GM12873 (cell line): ENCODE data around the gene MCFD2.

Experiments used
- TF ChIP-seq, protein P1 (sequence below): IDR thresholded peaks from 2 replicates; pipeline ENCODE4 v1.5.1; 2012; ENCODE audit warnings: low read depth, mild to moderate bottlenecking, moderate library complexity, low read length, control low read depth; ENCODE audit not compliant: insufficient read depth; ENCODE audit errors: missing control alignments

MCFD2 gene

DNA sequence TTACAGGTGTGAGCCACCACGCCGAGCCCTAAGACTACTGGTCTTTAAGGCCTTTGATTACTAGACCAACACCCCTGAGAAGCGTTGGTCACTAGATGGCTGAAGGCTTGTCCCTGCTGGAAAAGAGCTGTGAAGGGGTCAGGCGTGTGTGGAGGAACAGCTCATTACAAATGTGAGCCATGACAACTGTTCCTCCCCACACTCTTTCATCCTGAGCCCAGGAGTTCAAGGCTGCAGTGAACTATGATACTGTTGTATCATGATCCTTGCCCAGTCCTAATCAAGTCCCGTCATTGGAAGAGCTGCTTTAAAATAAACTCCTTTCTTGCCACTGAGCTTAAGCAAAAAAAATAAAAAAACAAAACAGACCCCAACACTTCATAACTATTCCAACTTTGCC lies 19.5 kb upstream of the MCFD2 start:
- TF ChIP-seq, protein P1, sequence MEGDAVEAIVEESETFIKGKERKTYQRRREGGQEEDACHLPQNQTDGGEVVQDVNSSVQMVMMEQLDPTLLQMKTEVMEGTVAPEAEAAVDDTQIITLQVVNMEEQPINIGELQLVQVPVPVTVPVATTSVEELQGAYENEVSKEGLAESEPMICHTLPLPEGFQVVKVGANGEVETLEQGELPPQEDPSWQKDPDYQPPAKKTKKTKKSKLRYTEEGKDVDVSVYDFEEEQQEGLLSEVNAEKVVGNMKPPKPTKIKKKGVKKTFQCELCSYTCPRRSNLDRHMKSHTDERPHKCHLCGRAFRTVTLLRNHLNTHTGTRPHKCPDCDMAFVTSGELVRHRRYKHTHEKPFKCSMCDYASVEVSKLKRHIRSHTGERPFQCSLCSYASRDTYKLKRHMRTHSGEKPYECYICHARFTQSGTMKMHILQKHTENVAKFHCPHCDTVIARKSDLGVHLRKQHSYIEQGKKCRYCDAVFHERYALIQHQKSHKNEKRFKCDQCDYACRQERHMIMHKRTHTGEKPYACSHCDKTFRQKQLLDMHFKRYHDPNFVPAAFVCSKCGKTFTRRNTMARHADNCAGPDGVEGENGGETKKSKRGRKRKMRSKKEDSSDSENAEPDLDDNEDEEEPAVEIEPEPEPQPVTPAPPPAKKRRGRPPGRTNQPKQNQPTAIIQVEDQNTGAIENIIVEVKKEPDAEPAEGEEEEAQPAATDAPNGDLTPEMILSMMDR: no peak

DNA sequence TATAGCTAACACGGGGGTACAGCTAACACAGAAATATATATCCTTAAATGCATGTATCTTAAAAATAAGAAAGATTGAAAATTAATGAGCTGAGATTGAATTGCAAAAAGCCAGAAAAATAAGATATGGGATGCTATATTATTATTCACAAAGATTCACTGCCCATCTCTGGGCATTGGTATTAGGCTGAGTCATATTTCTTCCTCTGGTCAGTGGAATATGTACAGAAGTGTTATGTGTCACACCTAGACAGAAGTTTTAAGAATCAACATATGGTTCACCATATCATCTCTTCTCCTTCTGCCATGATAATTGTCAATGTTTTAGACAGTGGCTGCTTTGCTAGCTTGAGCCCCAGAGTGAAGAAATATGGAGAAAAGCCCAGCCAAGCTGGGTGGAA lies 14.0 kb upstream of the MCFD2 start:
- TF ChIP-seq, protein P1: no peak

DNA sequence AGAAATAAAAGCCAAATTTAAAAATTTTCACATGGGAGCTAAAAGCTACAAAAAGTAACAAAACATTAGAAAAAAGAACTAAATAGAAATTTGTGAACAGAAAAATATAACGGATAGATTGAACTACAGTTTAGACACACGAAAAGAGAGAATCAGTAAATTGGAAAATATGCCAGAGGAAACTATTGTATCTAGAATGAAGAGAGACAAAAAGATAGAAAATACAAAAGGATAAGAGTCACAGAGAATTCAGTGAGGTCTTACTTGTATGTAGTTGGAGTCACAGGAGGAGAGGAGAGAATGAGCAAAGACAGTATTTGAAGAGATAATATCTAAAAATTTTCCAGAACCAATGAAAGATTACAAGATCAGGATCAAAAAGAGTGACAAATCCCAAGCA lies 11.3 kb upstream of the MCFD2 start:
- TF ChIP-seq, protein P1: no peak

DNA sequence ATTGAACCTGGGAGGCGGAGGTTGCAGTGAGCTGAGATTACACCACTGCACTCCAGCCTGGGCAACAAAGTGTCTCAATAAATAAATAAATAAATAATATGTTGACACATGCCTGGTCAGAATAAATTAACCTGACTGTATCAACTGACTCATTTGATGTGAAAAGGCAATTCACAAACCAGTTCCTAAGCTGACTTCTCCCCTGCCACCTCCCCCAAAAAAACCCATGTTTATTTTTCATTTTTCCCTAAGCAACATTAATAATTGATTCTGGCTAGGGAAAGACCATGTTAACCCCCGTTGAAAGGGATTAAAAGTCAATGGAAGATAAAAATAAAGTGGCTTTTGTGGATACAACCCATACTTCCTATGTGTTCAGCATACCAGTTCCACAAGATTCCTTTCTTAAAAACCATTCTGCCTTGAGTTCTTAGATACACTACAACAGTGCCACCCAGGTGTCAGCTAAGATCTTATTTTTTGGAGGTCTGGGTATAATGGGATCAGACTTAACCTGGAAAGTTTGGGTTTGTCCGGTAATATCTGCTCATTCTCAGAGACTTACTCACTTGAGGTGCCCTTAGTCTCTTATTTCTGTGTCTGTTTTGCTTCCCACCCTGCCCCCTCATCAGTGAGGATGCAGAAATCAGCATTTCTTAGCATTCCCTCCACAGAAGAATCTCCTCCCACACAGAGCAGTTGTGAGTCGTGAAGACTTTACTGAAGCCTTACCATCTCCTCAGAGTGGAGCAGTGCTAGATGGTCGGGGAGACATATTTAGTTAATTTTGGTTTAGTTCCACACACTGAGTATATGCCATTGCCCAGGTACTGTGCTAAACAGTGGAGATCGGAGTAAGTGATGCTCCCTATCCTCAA lies 10.1 kb upstream of the MCFD2 start:
- TF ChIP-seq, protein P1: no peak

DNA sequence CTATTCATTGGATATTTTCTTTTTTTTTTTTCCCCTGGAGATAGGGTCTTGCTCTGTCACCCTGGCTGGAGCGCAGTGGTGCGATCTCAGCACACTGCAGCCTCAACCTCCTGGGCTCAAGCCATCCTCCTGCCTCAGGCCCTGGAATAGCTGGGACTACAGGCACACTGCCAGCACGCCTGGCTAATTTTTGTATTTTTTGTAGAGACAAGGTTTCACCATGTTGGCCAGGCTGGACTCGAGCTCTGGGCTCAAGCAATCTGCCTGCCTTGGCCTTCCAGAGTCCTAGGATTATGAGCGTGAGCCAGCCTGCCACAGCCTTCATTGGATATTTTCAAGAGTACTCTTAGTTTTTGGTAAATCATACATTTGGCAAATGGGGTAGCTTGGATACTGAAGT lies 9.0 kb upstream of the MCFD2 start:
- TF ChIP-seq, protein P1: no peak

DNA sequence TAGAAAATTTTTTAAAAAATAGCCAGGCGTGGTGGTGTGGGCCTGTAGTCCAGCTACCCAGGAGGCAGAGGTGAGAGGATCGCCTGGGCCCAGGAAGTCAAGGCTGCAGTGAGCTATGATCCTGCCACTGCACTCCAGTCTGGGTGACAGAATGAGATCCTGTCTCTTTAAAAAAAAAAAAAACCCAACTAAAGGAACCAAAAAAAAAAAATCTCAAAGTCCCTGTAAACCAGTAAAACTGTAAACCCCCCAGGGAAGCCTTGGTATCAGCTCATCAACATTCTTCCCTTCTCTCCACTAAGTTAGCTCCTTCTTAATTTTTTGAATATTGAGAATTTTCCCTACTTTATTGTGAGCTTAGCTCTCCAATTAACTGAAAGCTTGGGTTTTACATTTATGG lies 8.4 kb upstream of the MCFD2 start:
- TF ChIP-seq, protein P1: no peak

DNA sequence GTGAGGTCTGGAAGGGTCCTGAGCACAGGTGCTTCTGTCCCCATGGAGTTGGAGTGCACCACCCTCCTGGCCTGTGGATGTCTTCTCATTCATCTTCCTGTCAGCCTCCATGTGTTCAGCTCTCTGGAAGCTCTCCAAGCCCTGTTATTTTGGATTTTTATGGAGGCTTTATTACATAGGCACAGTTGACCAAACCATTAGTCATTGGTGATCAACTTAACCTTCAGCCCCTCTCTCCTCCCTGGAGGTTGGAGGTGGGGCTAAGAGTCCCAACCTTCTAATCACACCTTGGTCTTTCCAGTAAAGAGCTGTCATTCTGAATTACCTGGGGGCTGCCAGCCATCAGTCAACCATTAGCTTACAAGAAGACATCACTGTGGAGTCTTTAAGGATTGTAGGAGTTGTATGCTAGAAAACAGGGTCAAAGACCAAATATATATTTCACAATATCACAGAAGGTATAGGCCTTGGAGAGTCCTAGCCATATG lies 7.5 kb upstream of the MCFD2 start:
- TF ChIP-seq, protein P1: no peak
